HT-29 (cell line): Measurements from ENCODE around the gene S100A12. TPM values are rescaled to one million over a fixed set of nuclear protein-coding genes. Genes with fewer than 3 reads are reported as not detected.

ENCODE experiments used
- DNase-seq: peaks from one replicate; pipeline ENCODE4 v3.0.0-alpha.2; 2015; ENCODE audit warnings: low spot score
- small RNA-seq: library from RNA; depleted of rRNA; stranded (forward); fragments of <200 nt; gene quantifications from one replicate; pipeline ENCODE3, GENCODE V24; 2014
- total RNA-seq: library from RNA; depleted of rRNA; stranded (reverse); fragments of >200 nt; shearing (Covaris generic); gene quantifications from 2 replicates; pipeline ENCODE4 v1.2.3, GENCODE V29; 2014; rRNA removed

S100A12 gene
- total RNA-seq, 1 experiment from 2014 or later: not detected

DNA sequence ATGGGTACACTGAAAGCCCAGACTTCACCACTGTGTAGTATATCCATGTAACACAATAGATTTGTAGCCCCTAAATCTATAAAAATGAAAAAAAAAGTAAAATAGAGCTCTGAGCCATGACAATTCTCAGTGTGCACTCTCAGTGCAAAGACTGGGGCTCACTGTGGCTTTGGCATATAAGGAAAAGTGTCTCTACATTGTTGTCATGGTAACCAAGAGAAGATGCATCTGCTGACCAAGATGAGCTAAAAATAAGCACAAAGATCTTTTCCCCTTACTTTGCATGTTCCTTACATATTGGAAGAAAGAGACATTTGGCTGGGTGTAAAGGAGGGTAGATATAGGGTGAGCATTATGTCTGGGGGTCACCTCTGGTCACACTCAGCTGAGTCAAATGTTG is 38.8 kb downstream of the S100A12 start:
- DNase-seq: no peak

DNA sequence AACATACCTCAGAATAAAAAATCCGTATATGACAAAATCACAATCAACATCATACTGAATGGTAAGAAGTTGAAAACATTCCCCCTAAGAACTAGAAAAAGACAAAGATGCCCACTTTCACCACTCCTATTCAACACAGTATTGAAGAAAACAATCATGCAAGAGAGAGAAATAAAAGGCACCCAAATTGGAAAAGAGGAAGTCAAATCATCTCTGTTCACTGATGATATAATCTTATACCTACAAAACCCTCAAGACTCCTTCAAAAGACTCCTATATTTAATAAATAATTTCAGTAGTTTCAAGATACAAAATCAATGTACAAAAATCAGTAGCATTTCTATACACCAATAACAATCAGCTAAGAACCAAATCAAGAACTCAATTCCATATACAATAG is 41.5 kb downstream of the S100A12 start:
- no peak for DNase-seq

DNA sequence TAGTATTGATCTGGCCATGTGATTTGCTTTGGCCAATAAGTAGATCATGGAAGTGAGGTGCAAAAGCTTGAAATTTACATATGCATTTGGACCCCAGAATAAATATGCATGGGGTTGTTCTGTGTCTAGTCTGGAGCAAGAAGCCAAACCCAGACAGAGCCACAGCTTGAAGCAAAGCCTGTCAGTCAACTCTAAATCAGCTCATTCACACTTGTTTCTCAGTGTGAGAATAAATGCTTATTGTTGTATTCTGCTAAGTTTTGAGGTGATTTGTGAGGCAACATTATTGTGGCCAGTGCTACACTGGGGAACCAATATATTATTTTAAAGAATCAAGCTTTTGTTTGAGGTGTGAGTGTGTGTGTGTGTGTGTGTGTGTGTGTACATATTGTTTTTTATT is 50.5 kb downstream of the S100A12 start:
- no peak for DNase-seq

Small RNAs within 50 kb of the gene (small RNA-seq; reads per million reads assigned to genes)
- not detected for gene RNU6-160P
- gene S100A15A: not detected

Other genes with a start within 250 kb of the S100A12 start
- gene SPRR2G, start 224.7 kb downstream of the S100A12 start, total RNA-seq: not detected in 2 replicates
- gene LELP1, start 172.2 kb downstream of the S100A12 start, total RNA-seq: not detected in 2 replicates
- gene PRR9, start 158.0 kb downstream of the S100A12 start, total RNA-seq: not detected in 2 replicates
- gene LORICRIN, start 115.9 kb downstream of the S100A12 start, total RNA-seq: not detected in 2 replicates
- gene PGLYRP3, start 62.7 kb downstream of the S100A12 start, total RNA-seq: not detected in 2 replicates
- gene PGLYRP4, start 26.8 kb downstream of the S100A12 start, total RNA-seq: not detected in 2 replicates
- gene S100A9, start 17.8 kb downstream of the S100A12 start, total RNA-seq: 1.8 TPM in 1 of 2 replicates, not detected in the other
- not detected in 2 replicates for gene S100A8, start 15.5 kb upstream of the S100A12 start, total RNA-seq
- not detected in 2 replicates for gene S100A7A, start 40.9 kb upstream of the S100A12 start, total RNA-seq
- not detected in 2 replicates for gene S100A7, start 85.0 kb upstream of the S100A12 start, total RNA-seq
- gene S100A6, start 160.4 kb upstream of the S100A12 start, total RNA-seq: 2,272 and 2,428 TPM in 2 replicates
- gene S100A5, start 165.3 kb upstream of the S100A12 start, total RNA-seq: 4.0 and 9.8 TPM in 2 replicates
- gene S100A4, start 170.2 kb upstream of the S100A12 start, total RNA-seq: 694 and 702 TPM in 2 replicates
- 2.6 and 4.9 TPM in 2 replicates for gene S100A3, start 173.6 kb upstream of the S100A12 start, total RNA-seq
- 17.9 and 26.4 TPM in 2 replicates for gene S100A2, start 190.2 kb upstream of the S100A12 start, total RNA-seq
- gene S100A16, start 237.5 kb upstream of the S100A12 start, total RNA-seq: 282 and 292 TPM in 2 replicates
- gene S100A14, start 240.7 kb upstream of the S100A12 start, total RNA-seq: 35.6 and 46.2 TPM in 2 replicates